TTC549 (cell line): ENCODE results near the gene NELL1.

Experiments
- FAIRE-seq: peaks from 2 replicates; lab custom pipeline; 2012; peaks lifted over from hg19 to GRCh38; lab: Jason Lieb, UNC

Gene NELL1

DNA sequence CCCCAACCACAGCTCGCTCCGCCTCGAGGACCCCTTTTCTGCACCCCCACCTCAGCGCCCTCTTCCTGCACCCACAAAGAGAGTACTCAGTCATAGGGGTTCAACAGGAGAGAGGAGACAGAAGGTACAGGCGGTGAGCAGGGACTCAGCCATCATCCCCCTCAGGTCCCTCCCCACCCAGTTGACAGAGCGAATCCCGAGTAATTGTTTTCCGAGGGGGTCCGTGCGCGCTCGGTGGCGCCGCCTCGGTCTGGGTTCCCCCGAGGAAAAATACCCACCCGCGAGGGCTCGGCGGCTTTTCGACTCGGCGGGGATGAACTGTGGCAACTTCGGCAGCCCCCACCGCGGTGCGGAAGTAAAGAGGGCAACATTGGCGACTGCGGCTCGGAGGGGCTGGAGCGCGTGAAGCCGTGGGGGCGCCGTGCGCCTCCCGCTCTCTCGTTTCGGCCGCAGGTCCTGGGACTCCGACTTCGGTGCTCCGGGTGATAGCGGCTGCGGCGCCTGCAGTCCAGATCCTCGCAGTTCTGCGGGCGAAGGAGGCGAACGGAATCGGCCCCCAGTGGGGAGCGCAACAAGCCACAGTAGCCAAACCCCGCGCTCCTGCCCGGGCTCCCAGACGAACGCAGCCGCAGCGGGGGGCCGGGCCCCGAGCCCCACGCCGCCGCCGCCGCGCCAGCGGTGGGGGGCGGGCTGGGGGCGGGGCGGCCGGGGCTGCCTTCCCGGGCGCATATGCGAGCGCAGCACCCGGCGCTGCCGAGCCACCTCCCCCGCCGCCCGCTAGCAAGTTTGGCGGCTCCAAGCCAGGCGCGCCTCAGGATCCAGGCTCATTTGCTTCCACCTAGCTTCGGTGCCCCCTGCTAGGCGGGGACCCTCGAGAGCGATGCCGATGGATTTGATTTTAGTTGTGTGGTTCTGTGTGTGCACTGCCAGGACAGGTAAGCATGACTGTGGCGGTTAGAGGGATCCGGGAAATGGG lies at the start of gene NELL1:
NELL1 (plus strand) TSS at position 743 of the 976 bp plus-strand sequence.
- FAIRE-seq, result no peak

DNA sequence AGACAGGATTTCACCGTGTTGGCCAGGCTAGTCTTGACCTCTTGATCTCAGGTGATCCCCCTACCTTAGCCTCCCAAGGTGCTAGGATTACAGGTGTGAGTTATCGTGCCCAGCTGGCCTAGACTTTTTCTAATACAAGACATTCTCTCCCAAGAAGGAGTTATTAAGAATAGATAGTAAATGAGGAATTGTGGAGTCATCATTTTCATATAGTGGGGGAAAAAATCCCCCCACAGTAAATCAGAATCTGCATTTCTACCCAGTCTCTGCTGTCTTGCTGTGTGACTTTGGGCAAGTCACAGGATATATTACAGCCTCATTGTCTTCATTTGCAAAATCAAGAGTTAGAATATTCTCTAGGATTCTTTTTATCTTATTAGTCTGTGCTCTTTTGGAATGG lies 48.4 kb upstream of the NELL1 start:
- no peak for FAIRE-seq

DNA sequence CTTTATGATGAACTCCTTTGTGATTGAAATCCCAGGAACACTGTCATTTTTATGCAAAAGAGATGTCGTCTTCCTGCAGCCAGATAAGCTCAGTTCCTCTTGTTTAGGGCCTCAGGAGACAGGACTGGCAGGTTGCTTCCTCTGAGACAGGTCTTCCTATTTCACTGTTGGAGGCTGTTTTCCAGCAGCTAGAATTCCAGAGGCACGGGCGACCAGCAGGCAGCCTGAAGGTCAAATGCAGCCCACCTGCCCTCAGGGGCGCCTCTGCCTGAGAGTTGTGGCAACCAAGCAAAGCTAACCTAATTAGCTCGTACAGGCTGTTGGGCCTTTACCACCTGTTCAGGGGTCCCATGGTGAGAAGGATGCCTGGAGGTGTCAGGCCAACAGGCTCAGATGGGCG lies 47.7 kb upstream of the NELL1 start:
- no peak for FAIRE-seq

DNA sequence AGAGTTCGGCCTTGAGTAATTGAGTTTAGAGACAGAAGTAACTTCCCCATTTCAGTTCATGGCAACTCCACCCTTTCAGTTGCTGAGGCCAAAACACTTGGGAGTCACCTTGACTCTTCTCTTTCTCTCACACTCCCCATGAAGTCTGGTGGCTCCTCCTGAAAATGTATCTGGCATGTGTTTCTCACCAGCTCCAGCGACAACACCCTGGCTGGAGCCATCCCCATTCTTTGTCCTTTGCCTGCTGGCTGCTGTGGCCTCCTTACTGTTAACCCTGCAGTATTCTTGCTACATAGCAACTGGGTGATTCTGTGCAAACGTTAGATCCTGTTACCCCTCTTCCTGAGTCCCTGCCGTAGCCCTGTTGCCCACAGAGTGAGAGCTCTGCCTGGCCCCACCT lies 46.1 kb upstream of the NELL1 start:
- no peak for FAIRE-seq

DNA sequence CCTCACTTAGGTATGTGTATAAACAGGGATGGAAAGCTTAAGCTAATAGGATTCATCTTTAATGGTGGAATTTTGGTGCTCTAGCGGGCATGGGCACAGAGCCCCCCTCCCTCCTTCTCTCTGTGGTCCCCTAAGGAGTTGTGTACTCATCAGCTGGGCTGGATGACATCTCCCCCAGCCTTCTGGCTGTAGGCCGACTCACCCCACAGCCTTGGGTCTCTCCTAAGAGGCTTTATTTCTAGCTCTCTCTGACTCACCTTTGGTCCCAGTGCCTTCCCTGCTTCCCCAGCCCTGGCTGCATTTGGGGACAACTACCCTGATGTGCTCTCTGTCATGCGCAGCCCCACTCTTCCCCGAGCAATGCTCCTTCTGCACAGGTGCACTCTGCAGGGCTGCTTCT lies 43.1 kb upstream of the NELL1 start:
- no peak for FAIRE-seq

DNA sequence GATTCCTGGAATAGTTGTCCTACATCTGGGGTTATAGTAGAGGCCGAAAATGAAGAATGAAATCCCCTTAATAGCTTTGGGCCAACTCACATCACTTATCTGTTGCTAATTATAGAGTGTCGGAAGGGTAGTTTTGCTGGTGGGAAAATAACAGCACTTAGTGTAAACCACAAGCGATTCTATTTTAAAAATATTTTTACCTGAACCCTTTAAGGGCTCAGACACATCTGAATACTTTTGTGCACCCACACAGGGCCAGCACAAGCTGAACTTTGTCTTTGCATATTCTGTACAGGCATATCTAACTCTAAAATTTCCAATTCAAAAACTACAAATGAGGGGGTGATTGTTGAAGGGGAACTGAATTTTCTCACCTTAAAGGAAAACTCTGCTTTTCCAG lies 42.4 kb upstream of the NELL1 start:
- no peak for FAIRE-seq

DNA sequence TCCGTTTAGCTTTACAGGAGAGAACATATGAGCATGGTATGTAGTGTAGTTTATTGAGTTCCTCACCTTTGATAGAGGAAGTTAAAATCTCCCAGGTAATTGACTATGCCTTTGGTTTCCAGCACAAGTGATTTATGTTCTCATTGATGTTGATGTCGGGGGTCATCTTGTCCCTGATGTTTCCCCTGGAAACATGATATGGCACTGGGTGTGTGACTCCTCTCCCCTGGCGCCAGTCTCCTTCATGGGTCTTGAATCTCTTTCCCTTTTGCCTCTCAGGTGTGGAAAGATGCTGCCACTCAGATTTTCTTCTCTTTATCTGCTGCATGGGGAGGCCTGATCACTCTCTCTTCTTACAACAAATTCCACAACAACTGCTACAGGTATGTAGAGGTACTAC lies 41.7 kb upstream of the NELL1 start:
- no peak for FAIRE-seq

DNA sequence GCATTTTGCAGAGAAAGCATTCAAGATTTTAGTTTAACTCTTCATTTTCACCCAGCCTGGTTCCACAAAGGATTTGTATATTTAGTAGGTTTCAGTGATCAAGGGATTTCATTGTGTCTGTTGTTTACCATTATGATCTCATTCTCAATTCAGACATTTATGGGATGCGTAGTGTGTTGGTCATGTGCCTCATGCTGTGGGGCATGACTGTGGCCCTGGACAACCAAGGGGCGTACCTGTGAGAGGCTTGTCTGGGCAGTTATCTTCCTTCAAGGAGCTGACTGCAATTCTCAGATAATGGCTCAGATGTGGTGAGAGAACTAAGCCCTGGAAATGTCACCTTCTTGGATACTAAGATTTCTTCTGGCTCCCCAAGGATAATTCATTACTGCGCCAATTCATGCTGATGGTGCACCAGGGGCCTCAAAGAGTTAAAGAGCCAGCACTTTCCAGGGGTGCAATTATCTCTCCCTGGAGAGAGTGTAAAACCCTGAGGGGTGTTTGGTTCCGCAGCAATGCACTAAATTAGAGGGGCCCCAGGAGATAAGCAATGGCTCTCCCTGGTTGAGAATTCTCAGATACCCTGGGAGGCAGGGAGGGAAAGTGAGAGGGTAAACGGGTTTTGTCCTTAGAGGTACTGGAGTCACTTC lies 37.7 kb upstream of the NELL1 start:
- no peak for FAIRE-seq

DNA sequence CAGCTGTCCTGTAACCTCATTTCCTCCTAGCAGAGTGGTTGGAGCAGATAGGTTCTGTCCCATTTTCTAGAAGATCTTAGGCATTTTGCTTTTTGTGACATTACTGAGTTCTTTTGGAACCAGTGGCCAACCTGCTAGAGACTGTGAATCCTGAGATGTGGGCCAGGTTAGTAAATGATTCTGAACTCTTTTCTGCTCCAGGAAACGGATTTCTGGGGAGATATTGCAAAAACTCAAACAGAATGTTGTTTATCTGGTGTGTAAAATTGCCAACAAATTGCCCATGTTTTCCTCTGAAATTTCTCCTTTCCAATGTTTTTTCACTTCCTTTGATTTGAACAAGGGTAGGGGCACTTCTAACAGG lies 37.2 kb upstream of the NELL1 start:
- no peak for FAIRE-seq

DNA sequence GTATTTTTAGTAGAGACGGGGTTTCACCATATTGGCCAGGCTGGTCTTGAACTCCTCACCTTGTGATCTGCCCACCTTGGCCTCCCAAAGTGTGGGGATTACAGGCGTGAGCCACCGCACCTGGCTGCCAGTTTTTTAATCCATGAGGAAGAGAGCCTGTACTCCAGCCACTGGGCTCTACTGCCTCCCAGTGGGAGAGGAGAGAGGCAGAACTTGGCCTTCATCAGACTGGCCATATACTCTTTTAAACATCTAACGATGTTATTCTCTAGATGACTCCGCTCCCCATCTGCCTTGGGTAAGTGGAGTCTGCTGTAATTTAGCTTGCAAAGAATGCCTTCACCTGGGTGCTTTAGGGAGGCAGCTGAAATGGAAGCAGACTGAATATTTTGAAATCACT lies 35.3 kb upstream of the NELL1 start:
- no peak for FAIRE-seq

DNA sequence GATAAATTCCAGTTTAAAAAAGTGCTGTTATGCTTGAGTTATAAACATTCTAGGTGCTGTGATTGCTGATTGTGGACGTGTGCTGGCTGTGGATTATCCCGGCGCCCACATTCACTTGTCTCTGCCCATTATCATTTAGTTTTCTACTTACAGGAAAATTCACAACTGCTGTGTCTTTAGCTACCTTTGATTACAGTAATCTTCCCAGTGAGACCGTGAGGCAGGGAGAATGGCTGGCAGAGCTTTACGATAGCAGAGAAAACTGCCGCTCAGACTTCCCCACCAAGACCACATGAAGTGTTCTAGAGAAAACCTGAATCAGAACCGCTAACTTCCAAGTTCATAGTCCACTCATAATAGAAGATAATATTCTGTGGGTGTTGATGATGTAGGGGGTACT lies 34.6 kb upstream of the NELL1 start:
- FAIRE-seq, result no peak

DNA sequence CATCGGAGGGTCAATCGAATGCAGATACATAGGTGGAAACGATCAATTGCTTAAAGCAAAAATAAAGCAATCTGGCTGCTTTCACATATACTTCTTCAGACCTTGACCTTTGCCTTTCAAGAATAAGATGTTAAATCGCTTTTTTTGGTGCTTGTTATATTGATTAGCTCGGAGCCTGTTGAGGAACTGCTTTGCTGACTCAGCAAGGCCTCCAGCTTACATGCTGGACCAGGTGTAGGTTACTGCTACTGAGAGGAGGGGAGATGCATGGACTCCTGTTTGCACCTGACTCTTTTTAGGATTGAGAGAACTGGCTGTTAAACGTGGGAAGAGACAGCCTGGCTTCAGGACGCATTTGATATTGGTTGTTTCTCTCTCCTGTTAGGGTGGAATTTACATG lies 31.3 kb upstream of the NELL1 start:
- FAIRE-seq, result no peak

DNA sequence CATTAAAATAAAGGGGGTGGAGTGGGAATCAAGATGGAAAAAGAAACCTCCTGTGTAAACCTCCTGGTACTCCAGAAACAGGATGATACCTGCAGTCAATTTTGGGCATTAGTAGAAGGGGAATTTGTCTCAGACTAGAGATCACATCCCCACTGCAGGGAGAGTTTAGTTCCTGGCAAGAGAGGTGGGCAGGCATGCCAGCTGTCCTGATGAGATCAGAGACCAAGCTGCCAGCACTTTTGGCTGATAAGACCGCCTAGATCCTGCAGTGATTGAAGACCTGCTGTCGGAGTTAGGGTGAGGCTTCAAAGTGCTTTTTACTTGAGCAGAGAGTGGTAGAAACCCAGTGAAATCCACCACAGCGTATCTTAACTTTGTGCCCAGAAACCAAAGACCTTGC lies 29.7 kb upstream of the NELL1 start:
- no peak for FAIRE-seq

DNA sequence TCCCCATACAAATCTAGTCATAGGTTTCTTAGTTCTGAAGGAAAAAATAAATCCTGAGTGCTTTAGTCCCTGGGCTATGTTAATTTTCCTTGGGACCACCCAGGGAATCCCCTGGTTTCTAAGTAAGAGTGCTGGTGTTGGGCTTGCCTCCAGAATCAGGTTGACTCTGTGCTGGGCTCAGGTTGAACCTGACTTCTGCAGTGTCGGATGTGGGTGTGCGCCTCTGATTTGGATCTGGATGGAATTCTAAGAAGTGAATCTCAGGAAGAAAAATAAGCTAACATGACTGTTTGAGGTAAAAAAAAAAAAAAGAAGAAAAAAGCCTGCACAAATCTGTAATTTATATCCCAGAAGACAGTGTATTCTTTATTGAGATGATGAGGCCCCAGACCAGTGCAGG lies 29.0 kb upstream of the NELL1 start:
- no peak for FAIRE-seq

DNA sequence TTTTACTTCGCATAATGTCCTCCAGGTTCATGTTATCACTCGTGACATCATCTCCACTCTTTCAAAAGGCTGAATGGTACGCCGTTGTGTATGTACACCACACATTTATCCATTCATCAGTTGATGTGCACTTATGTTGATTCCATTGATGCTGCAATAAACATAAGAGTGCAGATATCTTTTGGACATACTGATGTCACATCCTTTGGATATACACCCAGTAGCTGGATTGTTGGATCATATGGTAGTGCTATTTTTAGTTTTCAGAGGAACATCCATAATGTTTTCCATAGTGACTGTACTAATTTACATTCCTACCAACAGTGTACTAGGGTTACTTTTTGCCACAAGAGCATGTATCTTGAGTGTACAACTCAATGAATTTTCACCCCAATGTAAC lies 25.0 kb upstream of the NELL1 start:
- no peak for FAIRE-seq

DNA sequence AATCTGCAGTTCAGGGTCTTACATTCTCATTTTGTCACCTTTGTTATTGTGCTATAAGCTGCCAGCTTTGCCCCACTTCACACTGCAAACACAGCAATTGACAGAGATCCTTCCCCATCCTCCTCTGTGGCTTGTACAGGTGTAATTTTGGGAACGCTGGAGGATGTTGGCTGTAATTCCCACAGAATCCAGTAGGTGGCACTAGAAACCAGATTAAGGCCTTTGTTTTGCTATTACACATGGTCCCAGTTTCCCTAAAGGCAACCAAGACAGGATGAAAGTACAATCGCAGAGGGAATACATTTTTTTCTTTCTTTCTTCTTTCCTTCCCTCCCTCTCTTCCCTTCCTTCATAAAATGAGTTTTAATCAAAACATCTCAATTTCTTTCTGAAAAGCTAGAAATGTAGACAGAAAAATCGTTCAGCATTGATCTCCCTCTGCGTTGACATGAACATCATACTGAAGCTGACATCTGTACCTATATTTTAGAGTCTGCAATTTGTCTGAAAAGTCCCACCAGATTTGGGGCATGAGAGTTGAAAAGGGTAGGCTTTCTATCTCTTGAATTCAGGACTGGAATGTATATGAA lies 21.3 kb upstream of the NELL1 start:
- no peak for FAIRE-seq

DNA sequence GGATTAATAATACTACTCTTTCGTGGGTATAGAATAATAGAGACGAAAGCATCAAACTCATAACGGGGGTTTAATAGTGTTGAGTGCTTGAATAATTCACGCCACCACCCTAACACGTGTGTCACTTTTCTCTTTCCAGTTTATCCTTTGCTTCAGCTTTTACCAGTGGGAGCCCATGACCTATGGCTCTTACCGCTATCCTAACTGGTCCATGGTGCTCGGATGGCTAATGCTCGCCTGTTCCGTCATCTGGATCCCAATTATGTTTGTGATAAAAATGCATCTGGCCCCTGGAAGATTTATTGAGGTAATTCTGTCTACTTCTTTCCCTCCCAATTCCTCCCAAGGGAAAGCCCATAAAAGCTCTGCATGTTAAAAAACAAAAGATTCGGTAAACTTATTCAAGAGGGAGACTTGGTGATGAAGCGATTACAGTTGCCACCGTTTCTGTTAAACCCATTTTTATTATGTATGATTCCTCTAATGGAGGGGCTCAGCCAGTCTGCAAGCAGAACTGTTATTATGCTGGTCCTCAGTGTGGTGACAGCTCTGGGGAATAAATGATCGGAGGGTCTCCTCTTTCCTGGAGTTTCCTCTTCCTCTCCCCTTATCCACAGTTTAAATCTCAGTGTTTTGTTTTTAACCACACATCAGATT lies 17.1 kb upstream of the NELL1 start:
- no peak for FAIRE-seq

DNA sequence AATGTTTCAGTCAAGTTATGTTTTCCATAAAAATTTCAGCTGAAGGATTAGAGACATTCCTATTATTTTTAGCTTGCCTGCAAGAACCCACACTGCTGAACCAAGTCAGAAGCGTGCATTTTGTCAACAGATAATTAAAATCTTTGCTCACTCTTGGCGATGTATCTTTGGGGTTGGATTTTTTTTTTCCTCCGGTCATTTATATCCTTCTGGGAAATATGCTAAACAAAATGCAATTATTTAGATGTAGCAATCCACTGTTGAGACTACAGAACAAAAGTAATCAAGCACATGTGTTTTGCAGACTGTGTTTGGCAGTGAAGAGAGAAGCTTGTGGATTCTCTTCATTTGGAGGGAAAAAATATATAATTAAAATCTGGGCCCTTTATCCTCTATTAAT lies 15.3 kb upstream of the NELL1 start:
- no peak for FAIRE-seq

DNA sequence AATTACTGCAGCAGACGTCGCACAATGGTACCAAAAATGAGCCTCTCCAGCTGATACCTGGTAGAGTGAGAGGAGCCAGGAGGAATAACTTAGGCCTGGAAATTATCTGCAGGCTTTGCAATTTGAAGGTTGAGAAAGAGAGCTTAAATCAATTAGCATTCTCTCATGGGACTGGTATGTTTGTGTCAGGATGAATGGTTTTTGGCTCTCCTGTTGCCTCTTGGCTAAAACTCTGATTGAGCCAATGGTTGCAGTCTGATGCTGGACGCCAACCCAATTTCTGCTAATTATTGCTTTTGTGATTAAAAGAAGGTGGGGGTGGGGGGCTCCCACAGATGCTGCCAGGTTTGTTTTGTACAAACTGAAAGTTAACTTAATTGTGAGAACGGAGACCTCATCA lies 12.5 kb upstream of the NELL1 start:
- FAIRE-seq, result no peak

DNA sequence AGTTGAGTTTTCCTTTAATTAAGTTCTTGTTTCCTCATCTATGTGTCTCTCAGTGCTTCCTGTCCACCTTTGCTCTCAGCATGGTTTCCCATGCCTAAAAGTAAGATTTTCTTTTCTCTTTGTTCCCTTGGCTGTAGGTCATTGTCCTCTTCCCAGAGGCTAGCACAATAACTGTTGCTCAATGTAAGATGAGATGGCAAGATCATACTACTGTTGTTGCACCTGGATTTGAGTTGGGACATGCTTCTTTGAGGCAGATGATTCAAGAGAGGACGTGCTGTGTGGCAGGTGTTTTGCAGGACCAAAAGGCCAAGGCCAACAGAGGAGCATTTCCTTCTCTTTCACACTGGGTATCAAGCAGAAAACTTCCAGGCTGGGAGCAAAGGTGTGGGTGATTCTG lies 11.3 kb upstream of the NELL1 start:
- FAIRE-seq, result no peak

DNA sequence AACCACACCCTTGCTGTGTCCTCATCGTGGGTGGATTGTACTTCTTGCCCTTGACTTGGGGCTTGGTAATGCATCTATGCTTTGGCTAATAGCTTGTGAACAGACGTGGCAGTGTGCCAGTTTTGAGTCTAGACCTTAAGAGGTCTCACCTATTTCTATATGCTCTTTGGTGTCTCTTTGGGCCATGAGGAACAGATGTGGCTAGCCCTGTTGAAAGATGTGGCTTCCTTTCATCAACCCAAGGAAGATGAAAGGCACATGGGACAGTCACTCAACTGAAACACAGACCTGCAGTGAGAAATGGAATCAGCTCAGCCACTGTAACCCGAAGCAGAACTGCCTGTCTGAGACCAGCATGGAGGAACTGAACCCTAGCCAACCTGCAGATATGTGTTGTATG lies 7.9 kb upstream of the NELL1 start:
- FAIRE-seq, result no peak

DNA sequence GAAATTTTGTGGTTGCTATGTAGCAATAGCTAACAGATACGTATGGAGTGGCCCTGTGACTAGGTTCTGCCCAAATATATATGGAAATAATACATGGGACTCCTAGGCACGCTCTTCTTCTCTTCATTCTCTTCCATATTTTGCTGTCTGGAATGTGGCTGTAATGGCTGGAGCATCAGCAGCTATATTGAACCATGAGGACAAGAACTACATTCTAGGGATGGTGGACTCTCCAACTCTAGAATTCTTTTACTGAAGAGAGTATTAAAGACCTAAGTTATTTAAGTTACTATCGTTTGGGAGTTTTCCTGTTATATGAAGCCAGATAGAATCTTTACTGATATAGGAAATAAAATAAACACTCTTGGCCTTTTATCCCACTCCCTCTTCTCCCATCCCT lies 7.5 kb upstream of the NELL1 start:
- no peak for FAIRE-seq
